Liver (tissue), 9 donors: ENCODE measurements around the gene BRSK1. TPM values are rescaled to one million over a fixed set of nuclear protein-coding genes. Genes with fewer than 3 reads are reported as not detected.

Experiments used
- DNase-seq: peaks from one replicate; pipeline ENCODE4 v3.0.0-alpha.2; 2017; ENCODE audit warnings: low spot score
- H3K27ac ChIP-seq, 2 donors: one replicate each; pipeline ENCODE4 v1.7.0; 2013; ENCODE audit warnings: inconsistent platforms in 2 of 2, low read length in 2 of 2, control low read depth in 1 of 2, low read depth in 1 of 2, mild to moderate bottlenecking in 1 of 2
- H3K27me3 ChIP-seq, 4 donors: one replicate each; pipeline versions ENCODE4 v1.6.1 to v1.7.0; 2013; ENCODE audit warnings: low read length in 3 of 4, inconsistent platforms in 1 of 4, mild to moderate bottlenecking in 1 of 4, moderate library complexity in 1 of 4; ENCODE audit not compliant: control insufficient read depth in 4 of 4, insufficient read depth in 4 of 4
- H3K36me3 ChIP-seq, 4 donors: one replicate each; pipeline versions ENCODE4 v1.6.1 to v1.7.0; 2013; ENCODE audit warnings: low read length in 3 of 4, mild to moderate bottlenecking in 3 of 4, low read depth in 1 of 4, moderate library complexity in 1 of 4; ENCODE audit not compliant: control insufficient read depth in 4 of 4, insufficient read depth in 3 of 4
- H3K4me1 ChIP-seq, 4 donors: one replicate each; pipeline versions ENCODE4 v1.6.1 to v1.7.0; 2013; ENCODE audit warnings: low read length in 3 of 4, mild to moderate bottlenecking in 3 of 4, moderate library complexity in 1 of 4; ENCODE audit not compliant: control insufficient read depth in 4 of 4, insufficient read depth in 4 of 4
- H3K4me3 ChIP-seq, 3 donors: one replicate each; pipeline versions ENCODE4 v1.6.1 to v1.7.0; 2013; ENCODE audit warnings: low read length in 3 of 3, control low read depth in 1 of 3, low read depth in 1 of 3, mild to moderate bottlenecking in 1 of 3
- H3K9ac ChIP-seq, 2 donors: one replicate each; pipeline ENCODE4 v1.7.0; 2013; ENCODE audit warnings: low read length in 2 of 2, mild to moderate bottlenecking in 2 of 2, moderate library complexity in 2 of 2, control low read depth in 1 of 2, low read depth in 1 of 2
- H3K9me3 ChIP-seq, 4 donors: one replicate each; pipeline versions ENCODE4 v1.6.1 to v1.7.0; 2013; ENCODE audit warnings: low read length in 3 of 4; ENCODE audit not compliant: control insufficient read depth in 4 of 4
- EGR1 ChIP-seq, 2 donors: IDR thresholded peaks; 2 replicates each; pipeline ENCODE4 v1.6.1; 2016 to 2018; ENCODE audit warnings: antibody characterized with exemption in 2 of 2, low read depth in 2 of 2
- FOXA1 ChIP-seq: IDR thresholded peaks from 2 replicates; pipeline ENCODE4 v1.6.1; 2016; ENCODE audit warnings: antibody characterized with exemption
- FOXA2 ChIP-seq: IDR thresholded peaks from 2 replicates; pipeline ENCODE4 v1.6.1; 2016; ENCODE audit warnings: antibody characterized with exemption
- GABPA ChIP-seq, 2 donors: IDR thresholded peaks in 1 of 2; conservative IDR thresholded peaks in 1 of 2; 2 replicates each; pipeline ENCODE4 v1.6.1; 2016; ENCODE audit warnings: antibody characterized with exemption in 2 of 2, mild to moderate bottlenecking in 1 of 2, moderate library complexity in 1 of 2
- HNF4A ChIP-seq, 2 donors: conservative IDR thresholded peaks; 2 replicates each; pipeline ENCODE4 v1.6.1; 2016; ENCODE audit warnings: antibody characterized with exemption in 2 of 2, mild to moderate bottlenecking in 2 of 2
- HNF4G ChIP-seq: IDR thresholded peaks from 2 replicates; pipeline ENCODE4 v1.6.1; 2016; ENCODE audit warnings: antibody characterized with exemption
- JUND ChIP-seq, 2 donors: IDR thresholded peaks; 2 replicates each; pipeline ENCODE4 v1.6.1; 2016; ENCODE audit warnings: antibody characterized with exemption in 2 of 2
- NR2F2 ChIP-seq: IDR thresholded peaks from 2 replicates; pipeline ENCODE4 v1.6.1; 2016; ENCODE audit warnings: antibody characterized with exemption
- RAD21 ChIP-seq, 2 donors: IDR thresholded peaks; 2 replicates each; pipeline ENCODE4 v1.6.1; 2016; ENCODE audit warnings: antibody characterized with exemption in 2 of 2, mild to moderate bottlenecking in 2 of 2
- RXRA ChIP-seq, 2 donors: IDR thresholded peaks; 2 replicates each; pipeline ENCODE4 v1.6.1; 2017 to 2018; ENCODE audit warnings: antibody characterized with exemption in 2 of 2, mild to moderate bottlenecking in 1 of 2
- SP1 ChIP-seq: IDR thresholded peaks from 2 replicates; pipeline ENCODE4 v1.6.1; 2018; ENCODE audit warnings: antibody characterized with exemption, mild to moderate bottlenecking
- TAF1 ChIP-seq: conservative IDR thresholded peaks from 2 replicates; pipeline ENCODE4 v1.6.1; 2016; ENCODE audit warnings: antibody characterized with exemption, mild to moderate bottlenecking
- YY1 ChIP-seq: IDR thresholded peaks from 2 replicates; pipeline ENCODE4 v1.6.1; 2016; ENCODE audit warnings: antibody characterized with exemption, mild to moderate bottlenecking
- WGBS: extraction: QIAGEN DNeasy Blood & Tissue Kit; methylation state at CpG from one replicate; pipeline ENCODE4 v1.1.7; 2013; 5-methylcytosine and 5-hydroxymethylcytosine counted together
- polyA plus RNA-seq, 2 donors: library from polyadenylated mRNA; stranded (reverse) in 1 of 2; unstranded in 1 of 2; fragments of 200-250 nt in 1 of 2; fragments of >200 nt in 1 of 2; fragmentation: Nextera tagmentation in 1 of 2; extraction: Ambion mirVana in 1 of 2; gene quantifications; one replicate each; pipeline versions ENCODE4 v1.2.1 to v1.2.3, GENCODE V29; 2013 to 2015
- total RNA-seq, 2 donors: library from RNA; depleted of rRNA; stranded (reverse); fragments of >200 nt; gene quantifications; one replicate each; pipeline ENCODE4 v1.2.3, GENCODE V29; 2014
- TF ChIP-seq, protein P1 (sequence below): IDR thresholded peaks from 2 replicates; pipeline ENCODE4 v1.6.1; 2016; ENCODE audit warnings: antibody characterized with exemption
- TF ChIP-seq, protein P2 (sequence below): IDR thresholded peaks from 2 replicates; pipeline ENCODE4 v1.6.1; 2016; ENCODE audit warnings: antibody characterized with exemption, mild to moderate bottlenecking
- TF ChIP-seq, protein P3 (sequence below): IDR thresholded peaks from 2 replicates; pipeline ENCODE4 v1.6.1; 2016; ENCODE audit warnings: antibody characterized with exemption
- TF ChIP-seq, protein P4 (sequence below): IDR thresholded peaks from 2 replicates; pipeline ENCODE4 v1.6.1; 2016; ENCODE audit warnings: antibody characterized with exemption
- TF ChIP-seq, protein P5 (sequence below): fragments of 150-350 bp; IDR thresholded peaks from 2 replicates; pipeline ENCODE4 v1.5.1; 2017; ENCODE audit warnings: improper control_type of control experiment, low read depth, low read length; ENCODE audit not compliant: missing input control
- donor health status: healthy.
- donor health status: healthy.
- donor health status: healthy.
- donor health status: healthy.
- donor health status: healthy.

Gene BRSK1
- total and polyA plus RNA-seq, 4 donors = 0.10 to 0.65 (median 0.42) TPM; not detected in 1

DNA sequence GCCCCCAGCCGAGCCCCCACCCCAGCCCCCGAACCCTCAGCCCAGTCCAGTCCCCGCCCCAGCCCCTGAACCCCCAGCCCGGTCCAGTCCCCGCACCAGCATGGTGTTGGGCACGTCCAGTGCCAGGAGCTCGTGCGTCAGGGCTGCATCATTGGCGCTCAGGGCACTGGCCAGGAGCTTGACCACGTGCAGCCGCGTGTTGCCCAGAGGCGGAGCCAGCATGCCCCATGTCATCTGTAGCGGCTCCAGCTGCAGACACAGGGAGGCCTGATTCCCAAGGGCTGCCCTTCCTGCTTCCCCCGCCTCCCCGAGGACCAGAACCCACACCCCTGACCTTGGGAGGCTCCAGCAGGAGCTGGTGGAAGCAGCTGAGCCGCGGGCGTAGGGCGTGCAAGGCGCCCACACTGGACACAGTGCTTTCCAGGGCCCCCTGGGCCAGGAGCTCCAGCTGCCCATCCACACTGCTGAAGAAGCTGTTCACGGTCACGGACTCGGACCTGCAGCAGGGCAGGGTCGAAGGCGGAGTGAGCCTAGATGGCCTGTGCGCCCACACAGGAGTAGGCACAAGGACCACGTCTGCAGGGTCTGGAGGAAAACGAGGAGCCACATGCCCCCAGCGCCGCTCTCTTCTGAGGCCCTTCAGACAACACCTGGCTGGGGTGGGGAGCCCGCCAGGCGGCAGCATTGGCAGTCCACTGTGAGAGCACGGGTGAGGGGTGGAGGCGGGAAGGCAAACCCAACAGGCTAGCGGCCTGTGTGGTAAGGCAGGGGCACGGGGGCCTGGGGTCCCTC is 42.5 kb upstream of the BRSK1 start:
- Histone ChIP-seq H3K27me3 (no peaks in the 10 kb centered on the region), H3K9ac (no peak overlapping the region), H3K27ac (no peak overlapping the region), H3K36me3 (peaks cover 45 to 93% (median 52%) of the 10 kb centered on the region in 4 donors), H3K4me1 (no peaks in the 10 kb centered on the region), H3K9me3 (no peaks in the 10 kb centered on the region), H3K4me3 (no peak overlapping the region)
- TF ChIP-seq TAF1 = no peak
- no peak for TF ChIP-seq FOXA1
- TF ChIP-seq, protein P1, sequence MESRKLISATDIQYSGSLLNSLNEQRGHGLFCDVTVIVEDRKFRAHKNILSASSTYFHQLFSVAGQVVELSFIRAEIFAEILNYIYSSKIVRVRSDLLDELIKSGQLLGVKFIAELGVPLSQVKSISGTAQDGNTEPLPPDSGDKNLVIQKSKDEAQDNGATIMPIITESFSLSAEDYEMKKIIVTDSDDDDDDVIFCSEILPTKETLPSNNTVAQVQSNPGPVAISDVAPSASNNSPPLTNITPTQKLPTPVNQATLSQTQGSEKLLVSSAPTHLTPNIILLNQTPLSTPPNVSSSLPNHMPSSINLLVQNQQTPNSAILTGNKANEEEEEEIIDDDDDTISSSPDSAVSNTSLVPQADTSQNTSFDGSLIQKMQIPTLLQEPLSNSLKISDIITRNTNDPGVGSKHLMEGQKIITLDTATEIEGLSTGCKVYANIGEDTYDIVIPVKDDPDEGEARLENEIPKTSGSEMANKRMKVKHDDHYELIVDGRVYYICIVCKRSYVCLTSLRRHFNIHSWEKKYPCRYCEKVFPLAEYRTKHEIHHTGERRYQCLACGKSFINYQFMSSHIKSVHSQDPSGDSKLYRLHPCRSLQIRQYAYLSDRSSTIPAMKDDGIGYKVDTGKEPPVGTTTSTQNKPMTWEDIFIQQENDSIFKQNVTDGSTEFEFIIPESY = no peak
- no peak for TF ChIP-seq HNF4G
- no peak for TF ChIP-seq GABPA (IDR thresholded peaks at IDR 0.05 in 1 of 2, conservative IDR thresholded peaks at IDR 0.05 in 1 of 2)
- no peak for TF ChIP-seq EGR1 (IDR thresholded peaks at IDR 0.05; ENCODE audit: low read depth in 2 of 2)
- TF ChIP-seq, protein P2, sequence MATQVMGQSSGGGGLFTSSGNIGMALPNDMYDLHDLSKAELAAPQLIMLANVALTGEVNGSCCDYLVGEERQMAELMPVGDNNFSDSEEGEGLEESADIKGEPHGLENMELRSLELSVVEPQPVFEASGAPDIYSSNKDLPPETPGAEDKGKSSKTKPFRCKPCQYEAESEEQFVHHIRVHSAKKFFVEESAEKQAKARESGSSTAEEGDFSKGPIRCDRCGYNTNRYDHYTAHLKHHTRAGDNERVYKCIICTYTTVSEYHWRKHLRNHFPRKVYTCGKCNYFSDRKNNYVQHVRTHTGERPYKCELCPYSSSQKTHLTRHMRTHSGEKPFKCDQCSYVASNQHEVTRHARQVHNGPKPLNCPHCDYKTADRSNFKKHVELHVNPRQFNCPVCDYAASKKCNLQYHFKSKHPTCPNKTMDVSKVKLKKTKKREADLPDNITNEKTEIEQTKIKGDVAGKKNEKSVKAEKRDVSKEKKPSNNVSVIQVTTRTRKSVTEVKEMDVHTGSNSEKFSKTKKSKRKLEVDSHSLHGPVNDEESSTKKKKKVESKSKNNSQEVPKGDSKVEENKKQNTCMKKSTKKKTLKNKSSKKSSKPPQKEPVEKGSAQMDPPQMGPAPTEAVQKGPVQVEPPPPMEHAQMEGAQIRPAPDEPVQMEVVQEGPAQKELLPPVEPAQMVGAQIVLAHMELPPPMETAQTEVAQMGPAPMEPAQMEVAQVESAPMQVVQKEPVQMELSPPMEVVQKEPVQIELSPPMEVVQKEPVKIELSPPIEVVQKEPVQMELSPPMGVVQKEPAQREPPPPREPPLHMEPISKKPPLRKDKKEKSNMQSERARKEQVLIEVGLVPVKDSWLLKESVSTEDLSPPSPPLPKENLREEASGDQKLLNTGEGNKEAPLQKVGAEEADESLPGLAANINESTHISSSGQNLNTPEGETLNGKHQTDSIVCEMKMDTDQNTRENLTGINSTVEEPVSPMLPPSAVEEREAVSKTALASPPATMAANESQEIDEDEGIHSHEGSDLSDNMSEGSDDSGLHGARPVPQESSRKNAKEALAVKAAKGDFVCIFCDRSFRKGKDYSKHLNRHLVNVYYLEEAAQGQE = no peak
- TF ChIP-seq FOXA2 = no peak
- TF ChIP-seq, protein P3, sequence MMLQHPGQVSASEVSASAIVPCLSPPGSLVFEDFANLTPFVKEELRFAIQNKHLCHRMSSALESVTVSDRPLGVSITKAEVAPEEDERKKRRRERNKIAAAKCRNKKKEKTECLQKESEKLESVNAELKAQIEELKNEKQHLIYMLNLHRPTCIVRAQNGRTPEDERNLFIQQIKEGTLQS = no peak
- TF ChIP-seq, protein P4, sequence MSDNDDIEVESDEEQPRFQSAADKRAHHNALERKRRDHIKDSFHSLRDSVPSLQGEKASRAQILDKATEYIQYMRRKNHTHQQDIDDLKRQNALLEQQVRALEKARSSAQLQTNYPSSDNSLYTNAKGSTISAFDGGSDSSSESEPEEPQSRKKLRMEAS = no peak
- no peak for TF ChIP-seq JUND (IDR thresholded peaks at IDR 0.05)
- DNase-seq = no peak
- 94% methylated on average over 37 of the region's 37 CpGs for WGBS

DNA sequence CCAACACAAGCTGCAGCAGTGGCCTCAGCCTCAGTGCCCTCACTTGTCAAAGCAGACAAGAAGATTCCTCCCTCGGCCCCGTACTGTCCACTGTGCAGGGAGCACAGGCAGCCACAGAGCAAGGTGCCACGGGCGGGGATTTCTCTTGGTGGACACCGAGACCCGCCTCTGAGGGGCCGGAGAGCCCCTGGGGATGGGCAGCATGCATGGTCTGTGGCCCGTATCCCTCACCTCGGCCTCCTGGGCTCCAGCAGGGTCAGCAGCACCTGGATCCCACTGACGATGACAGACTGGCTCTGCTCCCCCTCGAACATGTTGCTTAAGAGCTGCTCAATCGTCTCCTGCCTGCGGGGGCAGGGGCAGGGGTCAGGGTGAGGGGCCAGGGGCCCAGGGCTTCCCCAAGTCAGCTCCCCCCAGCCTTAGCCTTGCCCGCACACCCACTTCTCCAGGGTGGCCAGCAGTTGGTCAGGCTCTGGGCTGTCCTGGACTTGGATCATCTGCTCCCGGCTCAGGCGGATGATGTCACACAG is 41.8 kb upstream of the BRSK1 start:
- H3K27ac ChIP-seq = no peak overlapping the region
- no peaks in the 10 kb centered on the region for H3K27me3 ChIP-seq
- H3K9ac ChIP-seq = no peak overlapping the region
- H3K9me3 ChIP-seq = no peaks in the 10 kb centered on the region
- peaks cover 44 to 92% (median 51%) of the 10 kb centered on the region in 4 donors for H3K36me3 ChIP-seq
- WGBS = 94% methylated on average over 16 of the region's 16 CpGs
- H3K4me3 ChIP-seq = no peak overlapping the region
- H3K4me1 ChIP-seq = no peaks in the 10 kb centered on the region
- no peak for DNase-seq
- TF ChIP-seq HNF4A (conservative IDR thresholded peaks at IDR 0.05) (no peak), HNF4G (no peak), RAD21 (IDR thresholded peaks at IDR 0.05) (no peak), JUND (IDR thresholded peaks at IDR 0.05) (no peak), SP1 (no peak), TAF1 (no peak), RXRA (IDR thresholded peaks at IDR 0.05) (no peak), EGR1 (IDR thresholded peaks at IDR 0.05; ENCODE audit: low read depth in 2 of 2) (no peak), FOXA2 (no peak), YY1 (no peak), NR2F2 (no peak), GABPA (IDR thresholded peaks at IDR 0.05 in 1 of 2, conservative IDR thresholded peaks at IDR 0.05 in 1 of 2) (no peak)
- TF ChIP-seq, protein P4 = no peak
- TF ChIP-seq, protein P2 = no peak
- TF ChIP-seq, protein P5, sequence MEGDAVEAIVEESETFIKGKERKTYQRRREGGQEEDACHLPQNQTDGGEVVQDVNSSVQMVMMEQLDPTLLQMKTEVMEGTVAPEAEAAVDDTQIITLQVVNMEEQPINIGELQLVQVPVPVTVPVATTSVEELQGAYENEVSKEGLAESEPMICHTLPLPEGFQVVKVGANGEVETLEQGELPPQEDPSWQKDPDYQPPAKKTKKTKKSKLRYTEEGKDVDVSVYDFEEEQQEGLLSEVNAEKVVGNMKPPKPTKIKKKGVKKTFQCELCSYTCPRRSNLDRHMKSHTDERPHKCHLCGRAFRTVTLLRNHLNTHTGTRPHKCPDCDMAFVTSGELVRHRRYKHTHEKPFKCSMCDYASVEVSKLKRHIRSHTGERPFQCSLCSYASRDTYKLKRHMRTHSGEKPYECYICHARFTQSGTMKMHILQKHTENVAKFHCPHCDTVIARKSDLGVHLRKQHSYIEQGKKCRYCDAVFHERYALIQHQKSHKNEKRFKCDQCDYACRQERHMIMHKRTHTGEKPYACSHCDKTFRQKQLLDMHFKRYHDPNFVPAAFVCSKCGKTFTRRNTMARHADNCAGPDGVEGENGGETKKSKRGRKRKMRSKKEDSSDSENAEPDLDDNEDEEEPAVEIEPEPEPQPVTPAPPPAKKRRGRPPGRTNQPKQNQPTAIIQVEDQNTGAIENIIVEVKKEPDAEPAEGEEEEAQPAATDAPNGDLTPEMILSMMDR = no peak
- TF ChIP-seq, protein P3 = no peak
